ENCODE results near the gene TMED10.
"Not testable (repeated sequence)": the region's sequence is repeated elsewhere in the genome, so short reads cannot be mapped to it uniquely, and the experiment has no call there.

- TF ChIP-seq, protein P1, sequence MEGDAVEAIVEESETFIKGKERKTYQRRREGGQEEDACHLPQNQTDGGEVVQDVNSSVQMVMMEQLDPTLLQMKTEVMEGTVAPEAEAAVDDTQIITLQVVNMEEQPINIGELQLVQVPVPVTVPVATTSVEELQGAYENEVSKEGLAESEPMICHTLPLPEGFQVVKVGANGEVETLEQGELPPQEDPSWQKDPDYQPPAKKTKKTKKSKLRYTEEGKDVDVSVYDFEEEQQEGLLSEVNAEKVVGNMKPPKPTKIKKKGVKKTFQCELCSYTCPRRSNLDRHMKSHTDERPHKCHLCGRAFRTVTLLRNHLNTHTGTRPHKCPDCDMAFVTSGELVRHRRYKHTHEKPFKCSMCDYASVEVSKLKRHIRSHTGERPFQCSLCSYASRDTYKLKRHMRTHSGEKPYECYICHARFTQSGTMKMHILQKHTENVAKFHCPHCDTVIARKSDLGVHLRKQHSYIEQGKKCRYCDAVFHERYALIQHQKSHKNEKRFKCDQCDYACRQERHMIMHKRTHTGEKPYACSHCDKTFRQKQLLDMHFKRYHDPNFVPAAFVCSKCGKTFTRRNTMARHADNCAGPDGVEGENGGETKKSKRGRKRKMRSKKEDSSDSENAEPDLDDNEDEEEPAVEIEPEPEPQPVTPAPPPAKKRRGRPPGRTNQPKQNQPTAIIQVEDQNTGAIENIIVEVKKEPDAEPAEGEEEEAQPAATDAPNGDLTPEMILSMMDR (conservative IDR thresholded peaks at IDR 0.05): not testable (repeated sequence)
- TF ChIP-seq EZH2 (IDR thresholded peaks at IDR 0.05; ENCODE audit: low read depth): not testable (repeated sequence)
Measured at GRCh38 chr14:75150637-75151036, 25.8 kb downstream of the TMED10 start.

Data from PC-9 (cell line).